ENCODE results near the gene GSTM2.

The GSTM2 gene

DNA sequence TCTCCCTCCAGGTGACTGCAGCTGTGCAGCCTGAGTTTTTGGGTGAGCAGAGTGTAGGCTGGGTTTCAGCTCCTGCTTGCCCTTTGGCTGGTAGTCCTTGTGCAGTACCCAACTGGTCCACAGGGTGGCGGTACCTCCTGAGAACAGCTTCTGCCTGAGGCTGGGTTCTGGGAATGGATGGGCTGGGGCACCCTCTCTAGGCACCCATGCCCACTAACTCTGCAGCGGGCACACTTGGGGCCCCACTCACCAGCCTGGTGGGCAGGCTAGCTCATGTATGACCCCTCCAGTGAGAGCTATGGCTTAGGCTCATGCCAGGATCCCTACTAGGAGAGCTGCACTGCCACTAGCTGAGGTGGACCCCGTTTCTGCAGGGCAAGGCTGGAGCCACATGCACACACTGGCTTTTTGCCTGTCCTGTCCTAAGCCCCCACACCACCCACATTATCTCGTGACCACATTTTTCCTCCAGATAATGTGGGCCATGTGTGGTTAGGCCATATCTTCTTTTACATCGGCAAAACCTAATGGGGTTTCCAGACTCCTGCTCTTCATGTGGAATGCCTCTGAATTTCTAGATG lies 27.5 kb upstream of the GSTM2 start:
- Histone ChIP-seq H3K9me3 (ENCODE audit: control insufficient read depth, insufficient read depth, low read depth, low read length) (no peaks in the 10 kb centered on the region), H3K27me3 (ENCODE audit: control insufficient read depth, insufficient read depth, low read length) (peaks cover 7% of the 10 kb centered on the region), H3K4me1 (ENCODE audit: control insufficient read depth, insufficient read depth, low read length) (peaks cover 26% of the 10 kb centered on the region), H3K27ac (ENCODE audit: low read depth, low read length) (no peak overlapping the region), H3K9ac (ENCODE audit: low read length) (no peak overlapping the region), H3K36me3 (ENCODE audit: control insufficient read depth, insufficient read depth, low read length) (no peaks in the 10 kb centered on the region), H3K4me3 (ENCODE audit: low read depth, low read length) (no peak overlapping the region)

DNA sequence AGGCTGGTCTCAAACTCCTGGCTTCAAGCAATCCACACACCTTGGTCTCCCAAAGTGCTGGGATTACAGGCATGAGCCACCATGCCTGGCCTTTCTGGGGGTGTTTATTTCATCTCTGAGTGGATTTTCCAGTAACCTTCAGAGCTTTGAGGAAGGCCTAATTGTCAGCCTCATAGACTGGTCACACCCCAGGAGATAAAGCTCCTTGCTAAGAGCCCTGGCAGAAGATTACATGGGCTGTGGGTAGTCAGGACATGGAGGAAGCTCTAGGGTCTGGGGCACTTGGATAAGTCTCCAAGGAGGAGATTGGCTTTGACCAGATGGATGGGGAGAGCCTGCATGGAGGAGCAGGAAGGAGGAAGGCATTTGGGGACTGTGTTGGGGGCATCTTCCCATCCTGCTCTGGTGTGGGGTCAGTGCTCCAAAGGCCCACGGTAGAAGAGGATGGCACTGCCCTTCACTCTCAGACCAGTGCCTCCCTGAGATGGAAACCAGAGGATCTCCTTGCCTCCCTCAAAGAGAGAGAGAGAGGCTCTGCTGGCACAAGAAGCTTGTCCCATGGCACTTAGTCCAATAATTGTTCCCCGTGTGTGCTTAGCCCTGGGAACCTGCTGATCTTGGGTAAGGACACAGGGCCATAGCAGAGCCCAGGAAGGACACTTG lies 26.6 kb upstream of the GSTM2 start:
- Histone ChIP-seq H3K4me3 (ENCODE audit: low read depth, low read length) (no peak overlapping the region), H3K27me3 (ENCODE audit: control insufficient read depth, insufficient read depth, low read length) (peaks cover 7% of the 10 kb centered on the region), H3K9me3 (ENCODE audit: control insufficient read depth, insufficient read depth, low read depth, low read length) (no peaks in the 10 kb centered on the region), H3K9ac (ENCODE audit: low read length) (no peak overlapping the region), H3K4me1 (ENCODE audit: control insufficient read depth, insufficient read depth, low read length) (peaks cover 19% of the 10 kb centered on the region), H3K27ac (ENCODE audit: low read depth, low read length) (no peak overlapping the region), H3K36me3 (ENCODE audit: control insufficient read depth, insufficient read depth, low read length) (no peaks in the 10 kb centered on the region)

DNA sequence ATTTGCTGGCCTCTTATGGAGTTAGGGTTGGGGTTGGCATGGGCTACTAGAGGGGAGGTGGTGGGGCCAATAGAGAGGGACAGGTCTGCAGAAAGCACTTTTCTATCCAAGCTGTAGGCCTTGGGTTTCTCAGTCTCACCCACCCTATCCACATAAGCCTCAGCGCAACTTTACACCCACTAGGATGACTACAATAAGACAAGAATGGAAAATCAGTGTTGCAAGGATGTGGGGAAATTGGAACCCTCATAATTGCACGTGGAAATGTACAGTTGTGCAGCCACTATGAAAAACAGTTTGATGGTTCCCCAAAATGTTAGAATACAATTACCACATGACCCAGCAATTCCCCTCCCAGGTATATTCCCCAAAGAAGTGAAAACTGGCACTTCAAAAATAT lies 26.0 kb upstream of the GSTM2 start:
- H3K27ac ChIP-seq (ENCODE audit: low read depth, low read length), result no peak overlapping the region
- peaks cover 7% of the 10 kb centered on the region for H3K27me3 ChIP-seq (ENCODE audit: control insufficient read depth, insufficient read depth, low read length)
- no peaks in the 10 kb centered on the region for H3K36me3 ChIP-seq (ENCODE audit: control insufficient read depth, insufficient read depth, low read length)
- no peaks in the 10 kb centered on the region for H3K9me3 ChIP-seq (ENCODE audit: control insufficient read depth, insufficient read depth, low read depth, low read length)
- no peak overlapping the region for H3K4me3 ChIP-seq (ENCODE audit: low read depth, low read length)
- peaks cover 12% of the 10 kb centered on the region for H3K4me1 ChIP-seq (ENCODE audit: control insufficient read depth, insufficient read depth, low read length)
- no peak overlapping the region for H3K9ac ChIP-seq (ENCODE audit: low read length)

- Histone ChIP-seq H3K36me3 (ENCODE audit: control insufficient read depth, insufficient read depth, low read length) (no peaks in the 10 kb centered on the region), H3K27me3 (ENCODE audit: control insufficient read depth, insufficient read depth, low read length) (peaks cover 7% of the 10 kb centered on the region), H3K9ac (ENCODE audit: low read length) (no peak overlapping the region), H3K4me1 (ENCODE audit: control insufficient read depth, insufficient read depth, low read length) (peaks cover 11% of the 10 kb centered on the region), H3K4me3 (ENCODE audit: low read depth, low read length) (no peak overlapping the region), H3K27ac (ENCODE audit: low read depth, low read length) (no peak overlapping the region), H3K9me3 (ENCODE audit: control insufficient read depth, insufficient read depth, low read depth, low read length) (no peaks in the 10 kb centered on the region)
These were observed 25.2 kb upstream of the GSTM2 start for GRCh38 chr1:109642626-109643025.

DNA sequence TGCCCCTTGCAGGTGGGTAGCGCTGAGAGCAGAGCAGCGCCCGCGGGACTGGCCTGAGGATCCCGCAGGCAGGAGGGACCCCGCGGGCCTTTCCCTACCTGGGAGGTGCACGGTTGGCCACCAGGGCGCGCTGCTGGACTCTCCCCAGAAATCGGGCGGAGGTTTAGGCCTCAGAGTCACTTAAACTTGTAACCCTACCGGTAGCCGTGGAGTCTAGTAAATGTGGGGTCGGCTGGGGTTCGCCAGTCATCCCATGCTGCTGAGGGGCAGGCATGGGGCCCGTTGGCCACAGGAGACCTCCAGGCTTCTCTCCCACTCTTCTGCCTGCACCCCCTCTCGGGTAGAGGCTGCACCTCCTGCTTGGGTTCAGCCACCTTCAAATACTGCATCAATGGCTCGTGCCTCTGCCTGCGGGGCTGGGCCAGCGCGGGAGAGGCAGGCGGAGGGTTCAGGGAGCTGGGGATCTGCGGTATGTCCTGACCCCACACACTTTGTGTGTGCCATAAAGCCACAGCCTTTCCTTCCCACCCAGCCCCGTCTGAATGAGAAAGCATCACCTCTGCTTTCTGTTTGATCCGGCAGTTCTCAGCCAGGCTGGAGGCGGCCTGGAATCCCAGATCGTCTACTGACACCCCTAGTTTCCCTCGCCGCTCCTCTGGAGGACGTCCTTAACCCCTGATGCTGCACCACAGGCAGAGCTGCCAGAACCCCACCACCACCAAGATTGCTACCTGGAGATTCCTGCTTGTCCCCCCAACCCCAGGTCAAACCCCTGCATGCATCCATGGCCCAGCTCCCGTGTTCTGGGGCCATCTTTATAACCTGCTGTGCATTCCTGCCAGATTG lies 24.2 kb upstream of the GSTM2 start:
- Histone ChIP-seq H3K27ac (ENCODE audit: low read depth, low read length) (no peak overlapping the region), H3K4me1 (ENCODE audit: control insufficient read depth, insufficient read depth, low read length) (peaks cover 11% of the 10 kb centered on the region), H3K9me3 (ENCODE audit: control insufficient read depth, insufficient read depth, low read depth, low read length) (no peaks in the 10 kb centered on the region), H3K4me3 (ENCODE audit: low read depth, low read length) (no peak overlapping the region), H3K36me3 (ENCODE audit: control insufficient read depth, insufficient read depth, low read length) (no peaks in the 10 kb centered on the region), H3K27me3 (ENCODE audit: control insufficient read depth, insufficient read depth, low read length) (peaks cover 7% of the 10 kb centered on the region), H3K9ac (ENCODE audit: low read length) (no peak overlapping the region)

- Histone ChIP-seq H3K4me3 (ENCODE audit: low read depth, low read length) (no peak overlapping the region), H3K27me3 (ENCODE audit: control insufficient read depth, insufficient read depth, low read length) (peaks cover 7% of the 10 kb centered on the region), H3K36me3 (ENCODE audit: control insufficient read depth, insufficient read depth, low read length) (no peaks in the 10 kb centered on the region), H3K27ac (ENCODE audit: low read depth, low read length) (no peak overlapping the region), H3K9me3 (ENCODE audit: control insufficient read depth, insufficient read depth, low read depth, low read length) (no peaks in the 10 kb centered on the region), H3K4me1 (ENCODE audit: control insufficient read depth, insufficient read depth, low read length) (peaks cover 11% of the 10 kb centered on the region), H3K9ac (ENCODE audit: low read length) (no peak overlapping the region)
These were observed 23.2 kb upstream of the GSTM2 start for GRCh38 chr1:109644670-109645069.

DNA sequence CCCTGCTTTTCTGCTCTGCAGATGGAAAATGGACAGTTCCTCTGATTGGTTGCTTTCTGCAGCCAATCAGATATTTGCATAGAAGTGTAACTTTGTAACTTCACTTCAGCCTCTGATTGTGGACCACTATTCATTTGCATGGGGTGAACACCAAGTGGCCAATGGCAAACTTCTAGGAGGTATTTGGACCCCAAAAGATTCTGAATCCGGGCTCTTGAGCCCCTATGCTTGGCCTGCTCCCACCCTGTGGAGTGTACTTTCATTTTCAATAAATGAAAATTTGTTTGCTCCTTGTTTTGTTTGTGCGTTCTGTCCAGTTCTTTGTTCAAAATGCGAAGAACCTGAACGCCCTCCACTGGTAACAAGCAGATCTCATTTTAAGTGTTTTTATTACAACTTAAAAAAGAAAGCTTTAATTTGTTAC lies 18.4 kb upstream of the GSTM2 start:
- Histone ChIP-seq H3K9me3 (ENCODE audit: control insufficient read depth, insufficient read depth, low read depth, low read length) (no peaks in the 10 kb centered on the region), H3K27me3 (ENCODE audit: control insufficient read depth, insufficient read depth, low read length) (peaks cover 20% of the 10 kb centered on the region), H3K4me3 (ENCODE audit: low read depth, low read length) (no peak overlapping the region), H3K9ac (ENCODE audit: low read length) (no peak overlapping the region), H3K4me1 (ENCODE audit: control insufficient read depth, insufficient read depth, low read length) (no peaks in the 10 kb centered on the region), H3K36me3 (ENCODE audit: control insufficient read depth, insufficient read depth, low read length) (no peaks in the 10 kb centered on the region), H3K27ac (ENCODE audit: low read depth, low read length) (no peak overlapping the region)

DNA sequence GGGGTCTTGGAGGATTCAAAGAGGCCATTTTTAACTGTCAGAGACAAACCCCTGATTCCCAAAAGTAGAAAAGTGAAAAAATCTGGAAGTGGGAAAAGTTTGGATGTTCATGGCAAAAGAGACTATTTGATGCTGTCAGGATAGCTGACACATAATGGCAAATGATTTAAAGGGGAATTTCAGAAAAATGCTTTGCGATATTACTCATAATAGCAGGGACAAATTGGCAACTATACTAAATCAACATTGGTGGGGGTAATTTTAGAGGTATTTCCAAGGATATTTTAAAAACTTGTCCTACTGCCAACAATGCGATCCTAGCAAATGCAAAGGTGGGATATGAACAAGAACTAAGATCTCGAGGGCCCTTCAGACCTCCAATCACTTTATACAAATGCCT lies 17.2 kb upstream of the GSTM2 start:
- Histone ChIP-seq H3K9me3 (ENCODE audit: control insufficient read depth, insufficient read depth, low read depth, low read length) (no peaks in the 10 kb centered on the region), H3K27me3 (ENCODE audit: control insufficient read depth, insufficient read depth, low read length) (peaks cover 24% of the 10 kb centered on the region), H3K36me3 (ENCODE audit: control insufficient read depth, insufficient read depth, low read length) (no peaks in the 10 kb centered on the region), H3K9ac (ENCODE audit: low read length) (no peak overlapping the region), H3K27ac (ENCODE audit: low read depth, low read length) (no peak overlapping the region), H3K4me1 (ENCODE audit: control insufficient read depth, insufficient read depth, low read length) (peaks cover 3% of the 10 kb centered on the region; the same call in 1 of the 2 replicates), H3K4me3 (ENCODE audit: low read depth, low read length) (no peak overlapping the region)

- Histone ChIP-seq H3K9ac (ENCODE audit: low read length) (no peak overlapping the region), H3K4me3 (ENCODE audit: low read depth, low read length) (no peak overlapping the region), H3K4me1 (ENCODE audit: control insufficient read depth, insufficient read depth, low read length) (peaks cover 3% of the 10 kb centered on the region; the same call in 1 of the 2 replicates), H3K36me3 (ENCODE audit: control insufficient read depth, insufficient read depth, low read length) (no peaks in the 10 kb centered on the region), H3K27me3 (ENCODE audit: control insufficient read depth, insufficient read depth, low read length) (peaks cover 24% of the 10 kb centered on the region), H3K27ac (ENCODE audit: low read depth, low read length) (no peak overlapping the region), H3K9me3 (ENCODE audit: control insufficient read depth, insufficient read depth, low read depth, low read length) (no peaks in the 10 kb centered on the region)
These were observed 15.5 kb upstream of the GSTM2 start for GRCh38 chr1:109652402-109652801.

DNA sequence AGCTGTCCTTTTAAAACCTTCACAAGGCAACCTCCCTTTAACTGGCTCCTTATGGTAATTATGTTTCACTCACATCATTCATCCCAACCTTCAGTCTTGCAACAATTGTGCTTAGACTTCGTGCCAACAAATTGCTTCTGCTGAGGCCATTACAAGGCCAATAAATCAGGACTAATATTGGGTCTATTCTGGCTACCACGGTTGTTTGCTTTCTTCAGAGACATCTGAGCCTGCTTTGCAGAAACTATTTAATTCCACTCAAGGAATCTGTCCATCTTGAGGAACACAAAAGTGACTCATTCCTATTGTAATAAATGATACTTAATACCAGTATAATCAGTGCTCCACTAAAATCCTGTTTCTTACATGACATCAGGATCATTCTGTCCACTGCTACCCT lies 14.6 kb upstream of the GSTM2 start:
- Histone ChIP-seq H3K36me3 (ENCODE audit: control insufficient read depth, insufficient read depth, low read length) (no peaks in the 10 kb centered on the region), H3K27ac (ENCODE audit: low read depth, low read length) (no peak overlapping the region), H3K4me3 (ENCODE audit: low read depth, low read length) (no peak overlapping the region), H3K4me1 (ENCODE audit: control insufficient read depth, insufficient read depth, low read length) (peaks cover 3% of the 10 kb centered on the region; the same call in 1 of the 2 replicates), H3K9me3 (ENCODE audit: control insufficient read depth, insufficient read depth, low read depth, low read length) (no peaks in the 10 kb centered on the region), H3K9ac (ENCODE audit: low read length) (no peak overlapping the region), H3K27me3 (ENCODE audit: control insufficient read depth, insufficient read depth, low read length) (peaks cover 24% of the 10 kb centered on the region)

DNA sequence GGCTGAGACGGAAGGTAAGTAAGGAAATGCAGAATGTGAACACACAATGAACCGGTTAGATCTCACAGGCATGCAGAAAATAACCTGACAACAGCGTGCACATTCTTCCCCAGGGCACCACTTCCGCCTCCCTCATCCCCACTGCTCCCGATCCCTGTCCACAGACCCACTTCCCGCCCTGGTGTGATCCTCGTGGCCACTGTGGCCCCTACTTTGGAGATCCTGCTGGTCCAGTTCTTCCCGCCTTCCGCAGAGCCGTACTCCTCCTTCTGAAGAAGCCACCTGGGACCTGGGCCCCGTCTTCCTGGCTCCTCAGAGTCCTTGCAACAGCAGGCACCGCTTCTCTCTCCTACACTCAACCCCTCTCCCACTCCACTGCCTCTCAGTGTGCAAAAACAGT lies 13.3 kb upstream of the GSTM2 start:
- no peak overlapping the region for H3K9ac ChIP-seq (ENCODE audit: low read length)
- H3K36me3 ChIP-seq (ENCODE audit: control insufficient read depth, insufficient read depth, low read length), result peaks cover 4% of the 10 kb centered on the region; the same call in 1 of the 2 replicates
- H3K4me1 ChIP-seq (ENCODE audit: control insufficient read depth, insufficient read depth, low read length), result peaks cover 3% of the 10 kb centered on the region; the same call in 1 of the 2 replicates
- no peak overlapping the region for H3K27ac ChIP-seq (ENCODE audit: low read depth, low read length)
- no peak overlapping the region for H3K4me3 ChIP-seq (ENCODE audit: low read depth, low read length)
- no peaks in the 10 kb centered on the region for H3K9me3 ChIP-seq (ENCODE audit: control insufficient read depth, insufficient read depth, low read depth, low read length)
- peaks cover 24% of the 10 kb centered on the region for H3K27me3 ChIP-seq (ENCODE audit: control insufficient read depth, insufficient read depth, low read length)
